DND-41 (cell line): Measurements from ENCODE around the gene RUNX1.

ENCODE experiments used
- ATAC-seq: fragments of 200-7000 bp; cut with Tn5 transposase; 3 replicates; pipeline ENCODE4 v1.9.1; 2021; ENCODE audit warnings: low read depth; ENCODE audit not compliant: insufficient read depth
- DNase-seq: peaks from one replicate; pipeline ENCODE4 v3.0.0-alpha.2; 2020
- H2AFZ ChIP-seq: 2 replicates; pipeline ENCODE4 v1.6.0; 2012; ENCODE audit warnings: low read depth, low read length
- H3K27ac ChIP-seq: 2 replicates; pipeline ENCODE4 v1.5.1; 2012; ENCODE audit warnings: low read length, inconsistent platforms
- H3K27me3 ChIP-seq: fragments of 200-600 bp; sonication (generic); 2 replicates; pipeline ENCODE4 v1.6.0; 2012; ENCODE audit warnings: low read length, mild to moderate bottlenecking, inconsistent platforms; ENCODE audit not compliant: insufficient read depth, poor library complexity
- H3K36me3 ChIP-seq: 2 replicates; pipeline ENCODE4 v1.5.1; 2012; ENCODE audit warnings: low read length, inconsistent platforms; ENCODE audit not compliant: insufficient read depth
- H3K4me1 ChIP-seq: 2 replicates; pipeline ENCODE4 v1.5.1; 2012; ENCODE audit warnings: mild to moderate bottlenecking, low read length; ENCODE audit not compliant: insufficient read depth
- H3K4me2 ChIP-seq: 2 replicates; pipeline ENCODE4 v1.6.0; 2012; ENCODE audit warnings: mild to moderate bottlenecking, moderate library complexity, low read length, inconsistent platforms; ENCODE audit not compliant: insufficient read depth
- H3K4me3 ChIP-seq, 2 experiments: fragments of 200-600 bp in 1 of 2; shearing (Covaris generic) in 1 of 2; 2 replicates each; pipeline ENCODE4 v1.5.1; 2012 to 2016; ENCODE audit warnings: inconsistent platforms in 2 of 2, low read length in 2 of 2, mild to moderate bottlenecking in 2 of 2, low read depth in 1 of 2, moderate library complexity in 1 of 2
- H3K79me2 ChIP-seq: 2 replicates; pipeline ENCODE4 v1.6.0; 2012; ENCODE audit warnings: low read length, inconsistent platforms; ENCODE audit not compliant: insufficient read depth
- H3K9ac ChIP-seq: 2 replicates; pipeline ENCODE4 v1.6.0; 2012; ENCODE audit warnings: low read depth, mild to moderate bottlenecking, inconsistent platforms, low read length, moderate library complexity
- H3K9me3 ChIP-seq: 2 replicates; pipeline ENCODE4 v1.5.1; 2012; ENCODE audit warnings: low read length, moderate library complexity, mild to moderate bottlenecking, inconsistent platforms; ENCODE audit not compliant: insufficient read depth, severe bottlenecking
- H4K20me1 ChIP-seq: 2 replicates; pipeline ENCODE4 v1.6.0; 2012; ENCODE audit warnings: low read length; ENCODE audit not compliant: insufficient read depth
- EZH2 ChIP-seq: IDR thresholded peaks from 3 replicates; pipeline ENCODE4 v1.6.1; 2012; ENCODE audit warnings: borderline replicate concordance, low read depth, mild to moderate bottlenecking, moderate library complexity, low read length, inconsistent platforms; ENCODE audit not compliant: severe bottlenecking
- TF ChIP-seq, protein P1 (sequence below): IDR thresholded peaks from 2 replicates; pipeline ENCODE4 v1.5.1; 2012; ENCODE audit warnings: borderline replicate concordance, low read length, moderate library complexity, mild to moderate bottlenecking; ENCODE audit not compliant: poor library complexity, severe bottlenecking; ENCODE audit errors: extremely low read depth

Gene RUNX1

DNA sequence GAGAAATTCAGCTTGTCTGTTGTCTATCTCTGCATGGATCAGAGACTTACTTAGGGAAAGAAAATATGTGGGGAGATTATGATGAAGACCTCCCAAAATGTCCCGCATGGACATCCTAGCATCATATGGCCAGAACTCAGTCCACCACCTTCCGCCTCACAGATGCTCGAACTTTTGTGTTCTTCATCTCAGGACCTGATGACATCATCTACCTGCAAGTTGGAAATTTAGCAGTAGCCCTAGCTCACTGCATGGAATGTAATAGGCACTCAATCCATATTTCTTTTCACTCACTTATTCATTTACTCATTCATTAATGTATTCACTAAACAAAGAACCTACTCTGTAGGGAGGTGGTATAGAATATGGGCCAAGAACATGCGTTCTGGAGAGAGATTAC lies 283.5 kb downstream of the RUNX1 start:
- H2AFZ ChIP-seq, result no peak overlapping the region
- no peak overlapping the region for H3K4me2 ChIP-seq
- H3K4me3 ChIP-seq, result no peak overlapping the region
- TF ChIP-seq, protein P1, sequence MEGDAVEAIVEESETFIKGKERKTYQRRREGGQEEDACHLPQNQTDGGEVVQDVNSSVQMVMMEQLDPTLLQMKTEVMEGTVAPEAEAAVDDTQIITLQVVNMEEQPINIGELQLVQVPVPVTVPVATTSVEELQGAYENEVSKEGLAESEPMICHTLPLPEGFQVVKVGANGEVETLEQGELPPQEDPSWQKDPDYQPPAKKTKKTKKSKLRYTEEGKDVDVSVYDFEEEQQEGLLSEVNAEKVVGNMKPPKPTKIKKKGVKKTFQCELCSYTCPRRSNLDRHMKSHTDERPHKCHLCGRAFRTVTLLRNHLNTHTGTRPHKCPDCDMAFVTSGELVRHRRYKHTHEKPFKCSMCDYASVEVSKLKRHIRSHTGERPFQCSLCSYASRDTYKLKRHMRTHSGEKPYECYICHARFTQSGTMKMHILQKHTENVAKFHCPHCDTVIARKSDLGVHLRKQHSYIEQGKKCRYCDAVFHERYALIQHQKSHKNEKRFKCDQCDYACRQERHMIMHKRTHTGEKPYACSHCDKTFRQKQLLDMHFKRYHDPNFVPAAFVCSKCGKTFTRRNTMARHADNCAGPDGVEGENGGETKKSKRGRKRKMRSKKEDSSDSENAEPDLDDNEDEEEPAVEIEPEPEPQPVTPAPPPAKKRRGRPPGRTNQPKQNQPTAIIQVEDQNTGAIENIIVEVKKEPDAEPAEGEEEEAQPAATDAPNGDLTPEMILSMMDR, result no peak
- no peak for TF ChIP-seq EZH2
- H3K36me3 ChIP-seq, result no peaks in the 10 kb centered on the region
- ATAC-seq (no peak), DNase-seq (no peak)
- H3K27me3 ChIP-seq, result no peaks in the 10 kb centered on the region
- no peaks in the 10 kb centered on the region for H3K79me2 ChIP-seq
- no peaks in the 10 kb centered on the region for H4K20me1 ChIP-seq
- no peaks in the 10 kb centered on the region for H3K9me3 ChIP-seq
- no peaks in the 10 kb centered on the region for H3K4me1 ChIP-seq
- H3K9ac ChIP-seq, result no peak overlapping the region
- no peak overlapping the region for H3K27ac ChIP-seq

DNA sequence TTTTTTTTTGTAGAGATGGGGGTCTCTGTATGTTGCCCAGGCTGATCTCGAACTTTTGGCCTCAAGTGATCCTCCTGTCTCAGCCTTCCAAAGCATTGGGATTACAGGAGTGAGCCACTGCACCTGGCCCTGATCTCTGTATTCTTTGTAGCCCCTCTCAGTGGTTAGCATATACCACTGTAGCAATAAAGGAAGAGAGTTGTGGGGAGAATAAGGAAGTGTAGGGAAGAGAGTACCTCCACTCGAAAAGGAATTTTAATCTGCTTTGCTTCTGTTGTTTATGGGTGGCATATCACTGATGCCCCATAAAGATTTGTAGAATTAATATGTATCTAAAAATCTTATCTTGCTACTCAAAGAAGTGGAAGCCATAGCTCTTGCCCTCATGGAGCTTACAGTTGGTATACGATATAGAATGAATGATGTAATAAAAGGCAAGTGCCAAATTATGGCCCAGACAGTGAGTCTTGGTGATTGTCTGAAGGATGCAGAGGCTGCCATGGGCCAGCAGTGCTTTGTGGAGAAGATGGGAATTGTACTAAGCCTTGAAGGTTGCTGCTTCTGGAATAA lies 284.3 kb downstream of the RUNX1 start:
- Histone ChIP-seq H3K9ac (no peak overlapping the region), H3K36me3 (no peaks in the 10 kb centered on the region), H3K27me3 (no peaks in the 10 kb centered on the region), H3K4me2 (no peak overlapping the region), H3K4me3 (no peak overlapping the region), H3K9me3 (no peaks in the 10 kb centered on the region), H3K4me1 (no peaks in the 10 kb centered on the region), H2AFZ (no peak overlapping the region), H3K79me2 (no peaks in the 10 kb centered on the region), H4K20me1 (no peaks in the 10 kb centered on the region), H3K27ac (no peak overlapping the region)
- TF ChIP-seq EZH2, result no peak
- TF ChIP-seq, protein P1, result no peak
- ATAC-seq, result no peak
- no peak for DNase-seq

DNA sequence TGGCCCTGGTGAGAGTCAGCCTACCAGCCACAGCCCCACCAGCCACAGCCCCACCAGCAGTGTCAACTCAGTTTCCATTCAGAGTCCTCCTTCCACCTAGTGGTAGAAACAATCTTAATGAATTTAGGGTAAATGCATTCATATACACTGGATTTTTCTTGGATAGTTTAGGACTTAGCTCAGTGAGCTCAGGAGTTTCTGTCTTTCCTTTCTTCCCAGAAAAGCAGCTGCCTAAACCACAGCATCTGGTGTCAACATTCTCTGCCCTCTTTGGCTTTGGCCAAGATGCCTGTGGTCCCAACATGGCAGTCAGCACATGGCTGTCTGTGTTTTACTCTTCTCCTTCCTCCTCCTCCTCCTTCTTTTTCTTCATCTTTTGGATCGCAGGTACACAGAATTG lies 286.3 kb downstream of the RUNX1 start:
- ATAC-seq, result no peak
- Histone ChIP-seq H3K4me3 (no peak overlapping the region), H3K9me3 (no peaks in the 10 kb centered on the region), H4K20me1 (no peaks in the 10 kb centered on the region), H3K27ac (no peak overlapping the region), H3K36me3 (no peaks in the 10 kb centered on the region), H3K79me2 (no peaks in the 10 kb centered on the region), H3K27me3 (no peaks in the 10 kb centered on the region), H2AFZ (no peak overlapping the region), H3K4me1 (no peaks in the 10 kb centered on the region), H3K4me2 (no peak overlapping the region), H3K9ac (no peak overlapping the region)
- TF ChIP-seq, protein P1, result no peak
- no peak for TF ChIP-seq EZH2
- no peak for DNase-seq
